IPS-20b (cell line): ENCODE results near the gene GSTA3.
"Not testable (repeated sequence)": the region's sequence is repeated elsewhere in the genome, so short reads cannot be mapped to it uniquely, and the experiment has no call there.

ENCODE experiments used
- H3K27ac ChIP-seq: one replicate; pipeline ENCODE4 v1.5.1; 2013; ENCODE audit warnings: low read length
- H3K27me3 ChIP-seq: 2 replicates; pipeline ENCODE4 v1.6.1; 2013; ENCODE audit warnings: mild to moderate bottlenecking, low read length, inconsistent platforms; ENCODE audit not compliant: insufficient read depth
- H3K36me3 ChIP-seq: 2 replicates; pipeline ENCODE4 v1.6.1; 2013; ENCODE audit warnings: low read depth, mild to moderate bottlenecking, inconsistent platforms, low read length, moderate library complexity; ENCODE audit not compliant: insufficient read depth
- H3K4me1 ChIP-seq: 2 replicates; pipeline ENCODE4 v1.6.1; 2013; ENCODE audit warnings: mild to moderate bottlenecking, control low read depth, inconsistent platforms, low read length, moderate library complexity; ENCODE audit not compliant: insufficient read depth
- H3K4me3 ChIP-seq: 2 replicates; pipeline ENCODE4 v1.5.1; 2013; ENCODE audit warnings: mild to moderate bottlenecking, low read length, inconsistent platforms
- H3K9ac ChIP-seq: 2 replicates; pipeline ENCODE4 v1.6.1; 2013; ENCODE audit warnings: low read depth, mild to moderate bottlenecking, inconsistent platforms, low read length, moderate library complexity
- H3K9me3 ChIP-seq: 2 replicates; pipeline ENCODE4 v1.6.1; 2013; ENCODE audit warnings: mild to moderate bottlenecking, low read depth, low read length, inconsistent platforms; ENCODE audit not compliant: insufficient read depth

The GSTA3 gene

GRCh38 chr6:52908526-52908925, 972 bp downstream of the GSTA3 start:
- H3K9me3 ChIP-seq, result no peaks in the 10 kb centered on the region
- no peak overlapping the region for H3K9ac ChIP-seq
- H3K4me1 ChIP-seq, result no peaks in the 10 kb centered on the region
- no peaks in the 10 kb centered on the region for H3K36me3 ChIP-seq
- no peak overlapping the region for H3K4me3 ChIP-seq
- no peak overlapping the region for H3K27ac ChIP-seq
- no peaks in the 10 kb centered on the region for H3K27me3 ChIP-seq

- H3K4me3 ChIP-seq, result no peak overlapping the region
- H3K36me3 ChIP-seq, result no peaks in the 10 kb centered on the region
- H3K9me3 ChIP-seq, result no peaks in the 10 kb centered on the region
- no peak overlapping the region for H3K9ac ChIP-seq
- H3K27ac ChIP-seq, result no peak overlapping the region
- no peaks in the 10 kb centered on the region for H3K4me1 ChIP-seq
- no peaks in the 10 kb centered on the region for H3K27me3 ChIP-seq
These were observed 4.8 kb downstream of the GSTA3 start for GRCh38 chr6:52904562-52905279.

DNA sequence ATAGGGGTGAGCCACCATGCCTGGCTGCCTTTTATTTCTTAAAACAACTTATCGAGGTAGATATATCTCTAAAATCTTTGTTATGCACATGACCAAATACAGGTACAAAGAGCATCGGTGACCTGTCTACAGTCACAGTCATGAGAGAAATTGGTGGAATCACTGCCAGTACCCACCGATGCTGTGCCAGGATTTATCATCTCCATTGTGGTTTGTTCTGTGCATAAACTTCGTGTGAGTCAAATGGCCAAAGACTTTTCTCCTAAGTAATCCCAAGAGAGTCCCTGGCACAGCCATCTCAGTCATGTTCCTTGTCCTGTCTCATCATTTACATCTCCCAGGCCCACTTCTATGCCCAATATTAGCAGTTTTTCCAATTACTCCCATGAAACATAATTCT, 9.0 kb downstream of the GSTA3 start:
- no peak overlapping the region for H3K27ac ChIP-seq
- H3K27me3 ChIP-seq, result no peaks in the 10 kb centered on the region
- H3K4me1 ChIP-seq, result no peaks in the 10 kb centered on the region
- H3K9ac ChIP-seq, result no peak overlapping the region
- H3K4me3 ChIP-seq, result no peak overlapping the region
- H3K9me3 ChIP-seq, result peaks cover 4% of the 10 kb centered on the region; the same call in 1 of the 2 replicates
- no peaks in the 10 kb centered on the region for H3K36me3 ChIP-seq

DNA sequence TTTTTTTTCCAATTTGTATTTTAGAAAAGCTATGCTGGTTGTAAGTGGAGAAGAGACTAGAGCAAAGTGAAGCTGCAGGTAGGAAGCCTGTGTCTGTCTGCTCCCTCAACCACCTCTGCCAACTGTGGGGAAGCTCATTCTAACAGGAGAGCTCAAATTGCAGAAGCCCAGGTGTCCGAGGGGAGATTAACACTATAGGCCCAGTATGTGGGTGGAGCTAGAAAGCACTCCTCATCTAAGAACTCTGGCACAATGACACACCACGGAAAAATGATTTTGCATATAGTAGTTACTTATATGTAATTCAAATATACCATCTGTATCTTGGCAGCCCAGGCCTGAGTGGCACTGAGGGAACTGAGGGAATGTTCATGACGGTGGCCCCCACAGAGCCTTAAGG, 13.7 kb downstream of the GSTA3 start:
- H3K9me3 ChIP-seq, H3K4me3 ChIP-seq, H3K27me3 ChIP-seq, H3K36me3 ChIP-seq, H3K27ac ChIP-seq, H3K9ac ChIP-seq, H3K4me1 ChIP-seq: not testable (repeated sequence)

DNA sequence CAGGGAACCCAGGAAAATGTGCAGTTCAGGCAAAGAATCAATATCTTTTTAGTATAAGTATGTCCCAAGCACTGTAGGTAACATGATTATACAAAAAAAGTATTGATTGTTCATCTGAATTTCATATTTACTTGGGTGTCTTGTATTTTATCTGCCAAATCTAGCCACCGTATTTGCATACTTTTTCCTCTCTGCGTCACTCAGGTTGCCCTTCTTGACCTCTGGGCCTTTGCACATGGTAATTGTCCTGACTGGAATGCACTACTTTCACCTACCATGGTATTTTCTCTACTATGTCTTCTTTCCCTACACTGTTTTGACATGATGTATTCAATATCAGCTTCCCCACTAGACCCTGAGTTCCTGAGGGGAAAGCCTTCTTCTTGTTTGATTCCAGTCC, 15.2 kb downstream of the GSTA3 start:
- H3K36me3 ChIP-seq, result no peaks in the 10 kb centered on the region
- H3K27me3 ChIP-seq, result no peaks in the 10 kb centered on the region
- H3K4me1 ChIP-seq, result no peaks in the 10 kb centered on the region
- no peak overlapping the region for H3K27ac ChIP-seq
- H3K9ac ChIP-seq, result no peak overlapping the region
- H3K4me3 ChIP-seq, result no peak overlapping the region
- peaks cover 4% of the 10 kb centered on the region; the same call in 1 of the 2 replicates for H3K9me3 ChIP-seq

GRCh38 chr6:52893803-52894202, 15.7 kb downstream of the GSTA3 start:
- H3K27me3 ChIP-seq, result no peaks in the 10 kb centered on the region
- no peak overlapping the region for H3K4me3 ChIP-seq
- no peaks in the 10 kb centered on the region for H3K36me3 ChIP-seq
- no peak overlapping the region for H3K27ac ChIP-seq
- H3K9ac ChIP-seq, result no peak overlapping the region
- peaks cover 4% of the 10 kb centered on the region; the same call in 1 of the 2 replicates for H3K9me3 ChIP-seq
- no peaks in the 10 kb centered on the region for H3K4me1 ChIP-seq

GRCh38 chr6:52893221-52893620, 16.3 kb downstream of the GSTA3 start:
- Histone ChIP-seq H3K36me3 (no peaks in the 10 kb centered on the region), H3K27ac (no peak overlapping the region), H3K4me1 (no peaks in the 10 kb centered on the region), H3K9me3 (peaks cover 4% of the 10 kb centered on the region; the same call in 1 of the 2 replicates), H3K9ac (no peak overlapping the region), H3K4me3 (no peak overlapping the region), H3K27me3 (no peaks in the 10 kb centered on the region)

DNA sequence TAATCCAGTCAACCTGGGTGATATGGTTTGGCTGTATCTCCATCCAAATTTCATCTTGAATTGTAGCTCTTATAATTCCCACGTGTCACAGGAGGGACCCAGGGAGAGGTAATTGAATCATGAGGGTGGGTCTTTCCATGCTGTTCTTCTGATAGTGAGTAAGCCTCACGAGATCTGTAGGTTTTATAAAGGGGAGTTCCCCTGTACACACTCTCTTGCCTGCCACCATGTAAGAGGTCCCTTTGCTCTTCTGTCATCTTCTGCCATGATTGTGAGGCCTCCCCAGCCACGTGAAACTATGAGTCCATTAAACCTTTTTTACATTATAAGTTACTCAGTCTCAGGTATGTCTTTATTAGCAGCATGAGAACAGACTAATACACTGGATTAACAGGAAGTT, 19.5 kb downstream of the GSTA3 start:
- Histone ChIP-seq H3K4me1 (no peaks in the 10 kb centered on the region), H3K36me3 (no peaks in the 10 kb centered on the region), H3K27ac (no peak overlapping the region), H3K9me3 (no peaks in the 10 kb centered on the region), H3K4me3 (no peak overlapping the region), H3K27me3 (no peaks in the 10 kb centered on the region), H3K9ac (no peak overlapping the region)

GRCh38 chr6:52887910-52888524, 21.5 kb downstream of the GSTA3 start:
- Histone ChIP-seq H3K9me3 (no peaks in the 10 kb centered on the region), H3K9ac (no peak overlapping the region), H3K4me1 (no peaks in the 10 kb centered on the region), H3K27ac (no peak overlapping the region), H3K36me3 (no peaks in the 10 kb centered on the region), H3K27me3 (no peaks in the 10 kb centered on the region), H3K4me3 (no peak overlapping the region)

DNA sequence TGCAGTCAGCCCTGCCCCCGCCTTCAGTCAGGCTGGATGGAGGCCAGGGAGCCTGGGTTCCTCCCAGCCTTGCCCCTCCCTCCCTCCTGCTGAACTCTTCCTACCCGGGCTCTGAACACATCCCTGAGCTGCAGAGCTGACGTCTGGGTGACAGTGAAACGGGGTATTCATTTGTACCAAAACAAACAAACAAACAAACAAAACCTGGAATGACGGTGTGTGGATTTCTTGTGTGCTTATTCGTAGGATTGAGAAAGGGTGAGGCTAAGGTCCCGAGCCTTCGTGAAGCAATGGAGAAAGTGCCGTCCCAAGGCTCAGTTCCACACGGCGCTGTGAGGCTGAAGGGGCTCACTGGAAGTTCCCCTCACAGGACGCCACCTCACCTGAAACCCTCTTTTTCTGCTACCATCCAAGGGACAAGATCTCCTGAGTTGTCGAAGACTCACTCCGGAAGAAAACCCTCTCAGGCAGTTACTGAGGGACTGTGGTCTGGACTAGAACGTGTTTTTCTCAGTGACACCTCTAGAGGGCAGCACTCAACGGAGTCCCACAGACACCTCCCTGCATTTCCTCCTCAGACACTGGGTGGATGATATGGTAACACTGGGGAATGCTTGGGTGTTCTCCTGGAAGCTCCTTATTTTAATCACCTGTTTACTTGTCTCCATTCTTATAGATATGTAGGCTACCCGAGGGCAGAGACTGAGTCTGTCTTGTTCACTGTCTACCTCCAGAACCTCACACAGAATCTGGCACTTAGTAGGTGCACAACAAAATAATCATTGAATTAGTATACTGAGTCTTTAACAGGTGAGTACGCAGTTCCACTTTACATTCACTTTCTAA, 27.3 kb downstream of the GSTA3 start:
- Histone ChIP-seq H3K27me3 (no peaks in the 10 kb centered on the region), H3K9me3 (no peaks in the 10 kb centered on the region), H3K9ac (peak overlapping the region; percentile 39; the same call in 1 of the 2 replicates), H3K27ac (no peak overlapping the region), H3K4me1 (no peaks in the 10 kb centered on the region), H3K4me3 (peak overlapping the region; percentile 60), H3K36me3 (no peaks in the 10 kb centered on the region)

DNA sequence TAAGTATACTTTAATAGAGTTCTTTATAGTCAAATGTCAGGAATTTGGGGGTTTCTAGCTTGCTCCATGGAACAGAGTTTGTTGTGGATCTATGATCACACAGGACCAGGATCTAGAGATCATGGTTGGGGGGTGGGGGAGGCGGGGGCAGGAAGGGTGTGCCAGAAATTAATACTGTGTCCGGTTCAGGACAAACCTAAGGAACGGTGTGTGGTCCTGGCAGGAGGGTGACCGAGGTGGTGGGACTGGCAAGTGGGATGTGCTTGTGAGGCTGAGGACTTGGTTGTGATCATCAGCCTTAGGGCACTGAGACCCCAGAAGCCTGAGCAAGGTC, 27.9 kb downstream of the GSTA3 start:
- peak overlapping the region; percentile 60 for H3K4me3 ChIP-seq
- H3K36me3 ChIP-seq, result no peaks in the 10 kb centered on the region
- no peak overlapping the region for H3K9ac ChIP-seq
- no peak overlapping the region for H3K27ac ChIP-seq
- no peaks in the 10 kb centered on the region for H3K27me3 ChIP-seq
- no peaks in the 10 kb centered on the region for H3K4me1 ChIP-seq
- no peaks in the 10 kb centered on the region for H3K9me3 ChIP-seq

DNA sequence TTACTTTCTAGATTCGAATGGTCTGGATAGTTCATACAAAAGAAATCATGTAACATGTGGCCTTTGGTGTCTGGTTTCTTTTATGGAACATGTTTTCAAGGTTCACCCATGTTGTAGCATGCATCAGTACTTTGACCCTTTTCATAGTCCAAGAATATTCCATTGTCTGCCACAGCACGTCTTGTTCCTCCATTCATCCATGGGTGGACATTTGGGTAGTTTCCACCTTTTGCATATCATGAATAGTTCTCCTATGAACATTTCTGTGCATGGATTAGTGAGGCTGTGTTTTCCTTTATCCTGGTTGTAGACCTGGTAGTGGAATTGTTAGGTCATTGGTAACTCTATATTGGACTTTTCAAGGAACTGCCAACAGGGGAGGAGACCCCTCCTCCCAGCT, 31.7 kb downstream of the GSTA3 start:
- Histone ChIP-seq H3K27me3 (no peaks in the 10 kb centered on the region), H3K9me3 (no peaks in the 10 kb centered on the region), H3K36me3 (no peaks in the 10 kb centered on the region), H3K4me1 (no peaks in the 10 kb centered on the region), H3K9ac (no peak overlapping the region), H3K4me3 (no peak overlapping the region), H3K27ac (no peak overlapping the region)
